Measurements from ENCODE around the gene CPNE4.

Gene CPNE4

DNA sequence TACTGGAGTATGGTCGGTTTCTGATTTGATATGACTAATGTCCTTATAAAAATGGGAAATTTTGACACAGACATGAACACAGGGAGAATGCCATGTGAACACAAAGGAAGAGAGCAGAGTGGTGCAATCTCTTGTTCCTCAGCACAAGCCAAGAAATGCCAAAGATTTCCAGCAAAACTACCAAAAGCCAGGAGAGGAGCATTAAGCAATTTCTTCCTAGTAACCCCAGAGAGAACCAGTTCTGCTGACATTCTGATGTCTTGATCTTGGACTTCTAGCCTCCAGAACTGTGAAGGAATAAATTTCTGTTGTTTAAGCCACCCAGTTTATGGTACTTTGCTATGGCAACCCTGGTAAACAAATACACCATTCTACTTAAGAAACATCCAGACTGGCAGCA lies 304.2 kb downstream of the CPNE4 start:
- DNase-seq = no peak

DNA sequence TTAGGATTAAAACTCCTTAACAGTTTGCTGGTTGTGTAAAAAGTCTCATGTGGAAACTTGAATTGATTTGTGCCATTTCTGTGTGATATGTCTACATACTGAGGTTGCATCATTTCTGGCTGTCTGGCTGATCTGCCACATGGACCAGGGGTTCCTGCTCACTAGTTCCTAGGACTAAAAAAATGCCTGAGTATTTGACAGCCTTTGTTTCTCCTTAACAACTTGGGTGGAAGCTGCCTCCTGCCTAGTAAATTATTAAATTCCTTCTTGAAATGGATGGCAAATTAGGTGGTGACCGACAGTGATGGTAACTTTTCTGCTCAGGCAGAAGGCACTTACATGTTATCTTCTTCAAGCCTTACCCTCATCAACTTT lies 305.2 kb downstream of the CPNE4 start:
- DNase-seq = no peak

DNA sequence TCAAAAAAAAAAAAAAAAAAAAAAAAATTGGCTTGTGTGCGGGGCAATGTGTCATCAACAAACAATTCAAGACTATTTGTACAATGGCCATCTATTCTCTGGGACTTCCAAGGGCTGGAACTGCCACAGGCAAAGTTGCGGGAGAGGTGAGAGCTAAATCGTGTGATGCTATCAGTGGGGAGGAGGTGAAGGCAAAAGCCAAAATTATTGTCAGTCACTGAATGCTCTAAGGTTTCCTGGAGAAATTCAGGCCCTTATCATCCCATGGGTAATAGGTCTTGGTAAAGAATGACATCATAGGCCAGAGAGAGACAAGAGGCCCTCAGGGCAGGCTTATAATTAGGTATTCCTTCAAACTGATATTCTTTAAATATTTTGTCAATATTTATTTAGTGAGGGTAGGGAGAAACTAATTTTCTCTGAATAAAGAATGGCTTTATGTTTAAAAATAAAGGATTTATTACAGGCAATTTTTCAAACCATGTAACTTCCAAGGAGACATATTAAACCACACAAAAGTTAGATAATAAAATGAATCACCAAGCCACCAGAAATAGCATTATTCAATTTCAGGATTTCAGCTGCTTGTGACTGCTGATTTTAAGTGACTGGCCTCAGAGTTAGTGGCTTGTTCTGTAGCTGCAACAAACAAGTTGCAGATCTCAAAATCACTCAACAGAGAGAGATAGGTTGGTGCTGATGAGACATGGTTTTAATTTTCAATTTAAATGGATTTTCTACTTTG lies 305.7 kb downstream of the CPNE4 start:
- no peak for DNase-seq

GRCh38 chr3:131725414-131725813 lies 309.4 kb downstream of the CPNE4 start:
- DNase-seq = no peak

GRCh38 chr3:131723343-131723742 lies 311.5 kb downstream of the CPNE4 start:
- DNase-seq = no peak

GRCh38 chr3:131717493-131717892 lies 317.3 kb downstream of the CPNE4 start:
- DNase-seq = no peak

DNA sequence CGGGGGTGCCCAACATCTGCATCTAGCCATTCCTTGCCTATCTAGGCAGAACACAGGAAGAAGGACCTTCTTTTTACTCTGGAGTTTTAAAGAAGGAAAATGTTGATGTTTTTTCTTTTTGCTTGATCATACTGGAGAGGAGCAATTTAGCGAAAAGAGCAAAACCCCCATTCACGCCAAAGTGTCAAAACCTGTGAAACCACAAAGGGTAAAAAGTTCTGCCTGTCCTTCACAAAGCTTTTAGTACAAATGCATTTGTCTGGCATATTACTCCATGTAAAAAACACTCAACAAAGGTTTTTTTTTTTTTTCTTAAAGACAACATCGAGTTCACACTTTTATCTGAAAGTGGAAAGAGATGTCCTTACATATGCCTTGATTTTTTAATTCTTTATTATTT lies 317.9 kb downstream of the CPNE4 start:
- no peak for DNase-seq

GRCh38 chr3:131716007-131716406 lies 318.8 kb downstream of the CPNE4 start:
- DNase-seq = no peak

- no peak for DNase-seq
Measured at GRCh38 chr3:131714585-131715220, 320.1 kb downstream of the CPNE4 start.

DNA sequence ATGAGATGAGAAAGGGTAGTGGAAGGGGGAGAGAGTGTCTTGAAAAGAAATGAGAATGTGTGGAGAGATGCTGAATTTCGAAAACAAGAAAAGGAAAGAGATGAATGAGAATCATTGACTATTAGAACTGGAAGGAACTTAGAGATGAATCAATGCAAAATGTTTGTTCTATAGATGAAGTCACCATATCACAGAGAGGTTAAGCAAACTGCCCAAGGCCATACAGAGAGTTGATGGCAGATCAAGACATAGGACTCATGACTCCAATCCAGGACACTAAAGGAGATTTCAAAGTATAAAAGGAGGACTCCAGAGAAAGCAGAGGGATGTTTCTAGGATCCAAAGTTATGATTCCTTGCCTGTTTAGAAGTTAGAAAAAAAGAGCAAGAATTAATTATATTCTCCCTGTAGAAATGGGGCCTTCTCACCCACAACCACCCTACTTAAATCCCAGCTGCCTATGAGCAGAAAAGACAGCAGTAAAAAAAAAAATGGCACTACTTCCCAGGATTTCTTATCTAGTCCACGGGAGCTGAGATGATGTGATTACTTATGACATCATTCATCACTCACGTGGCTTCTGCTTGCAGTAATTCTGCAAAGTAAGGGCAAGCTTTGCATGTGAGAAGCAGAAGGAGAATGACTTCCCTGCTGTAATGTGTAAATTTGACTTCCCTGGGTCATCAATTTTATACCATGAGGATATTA lies 321.2 kb downstream of the CPNE4 start:
- DNase-seq = no peak

DNA sequence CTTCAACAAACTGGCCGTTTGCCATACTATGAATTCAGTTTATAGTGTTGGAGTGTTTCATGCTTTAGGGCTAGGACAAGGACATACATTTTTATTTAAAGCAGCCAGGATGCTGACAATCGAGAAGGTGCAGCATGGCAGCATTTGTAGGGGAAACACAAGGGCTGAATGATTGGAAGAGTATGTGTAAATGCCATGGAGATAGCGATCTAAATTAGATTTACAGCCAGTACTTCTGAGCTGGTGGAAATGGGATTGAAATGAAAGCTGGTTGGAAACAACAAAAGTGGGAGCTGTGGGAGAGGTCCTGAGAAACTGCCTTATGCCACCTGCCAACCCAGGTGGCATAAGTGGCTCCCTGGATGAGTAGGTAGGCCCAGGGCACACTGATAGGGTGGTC lies 322.2 kb downstream of the CPNE4 start:
- no peak for DNase-seq

- DNase-seq = no peak
Measured at GRCh38 chr3:131711114-131711768, 323.6 kb downstream of the CPNE4 start.

DNA sequence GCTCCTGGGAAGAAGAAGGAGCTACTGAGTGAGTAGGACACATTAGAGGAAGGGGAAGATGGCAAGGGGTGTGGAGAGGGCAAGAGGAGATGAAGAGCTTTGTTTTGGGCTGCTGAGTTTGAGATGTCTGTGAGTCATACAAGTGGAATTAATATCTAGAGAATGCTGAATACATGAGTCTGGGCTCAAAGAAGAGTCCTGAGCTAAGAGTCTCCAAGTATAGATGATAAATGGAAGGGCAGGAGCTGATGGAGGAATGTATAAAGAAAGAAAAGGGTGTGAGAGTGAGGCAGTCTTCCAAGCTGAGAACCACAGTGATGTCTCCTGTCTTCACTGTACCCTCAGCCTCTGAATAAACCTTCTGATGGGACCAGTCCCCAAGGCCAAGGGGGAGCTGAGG lies 326.6 kb downstream of the CPNE4 start:
- DNase-seq = no peak

DNA sequence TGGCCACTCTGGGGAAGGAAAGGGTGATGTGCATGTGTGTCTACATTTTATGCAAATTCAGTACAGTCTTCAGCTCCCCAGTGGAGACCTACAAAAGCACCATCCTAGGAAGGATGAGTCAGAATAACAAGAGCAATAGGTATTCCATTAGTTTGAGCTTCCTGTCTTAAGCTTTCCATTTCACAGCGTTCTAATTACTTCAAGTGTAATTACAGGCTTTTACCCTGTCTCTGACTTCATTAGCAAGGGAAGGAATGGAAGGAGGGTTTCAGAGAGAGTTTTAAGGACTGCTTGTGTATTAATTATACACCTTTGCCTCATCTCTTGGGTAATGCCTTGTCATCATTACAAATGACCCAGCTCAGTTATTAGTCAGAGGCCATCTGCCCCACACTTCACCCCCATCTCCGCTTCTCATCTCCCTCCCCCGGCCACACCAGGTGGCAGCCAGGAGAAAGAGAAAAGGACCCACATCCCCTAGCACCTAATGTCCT lies 329.2 kb downstream of the CPNE4 start:
- DNase-seq = no peak

GRCh38 chr3:131705099-131705498 lies 329.7 kb downstream of the CPNE4 start:
- DNase-seq = no peak

- no peak for DNase-seq
Measured at GRCh38 chr3:131704098-131704497, 330.7 kb downstream of the CPNE4 start.

DNA sequence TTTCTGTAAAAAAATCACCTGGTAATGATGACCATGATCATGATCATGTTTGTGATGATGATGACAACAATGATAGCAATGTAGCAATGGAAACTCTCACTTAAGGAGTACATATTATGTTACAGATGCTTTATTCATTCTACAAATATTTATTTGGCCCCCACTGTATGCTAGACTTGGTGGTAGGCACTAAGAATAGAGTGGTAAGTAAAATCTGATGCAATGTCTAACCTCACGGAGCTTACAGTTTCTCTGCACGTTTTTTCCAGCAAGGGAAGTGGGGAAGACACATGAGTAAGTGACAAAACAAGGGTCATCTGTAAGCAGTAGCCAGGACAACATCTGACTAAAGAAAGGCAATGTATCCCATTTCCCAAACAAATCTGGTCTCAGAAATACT lies 332.7 kb downstream of the CPNE4 start:
- no peak for DNase-seq

- DNase-seq = no peak
Measured at GRCh38 chr3:131701153-131701770, 333.6 kb downstream of the CPNE4 start.

GRCh38 chr3:131699001-131699400 lies 335.8 kb downstream of the CPNE4 start:
- no peak for DNase-seq

DNA sequence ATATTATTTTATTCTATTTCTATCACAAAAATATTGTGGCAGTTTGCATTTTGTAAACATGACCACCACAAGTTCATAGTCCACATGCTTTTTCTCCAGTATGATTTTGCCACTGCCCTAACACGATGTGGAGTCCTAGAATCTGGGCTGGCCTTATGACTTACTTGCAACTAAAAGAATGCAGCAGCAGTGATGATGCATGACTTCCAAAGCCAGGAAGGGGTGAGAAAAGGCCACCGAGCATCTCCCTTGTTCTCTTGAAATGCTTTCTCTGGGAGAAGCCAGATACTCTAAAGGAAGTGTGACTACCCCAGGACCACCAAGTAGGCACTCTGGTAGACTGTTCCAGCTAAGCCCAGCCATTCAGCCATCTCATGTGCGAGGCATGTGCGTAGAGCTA lies 340.4 kb downstream of the CPNE4 start:
- no peak for DNase-seq

DNA sequence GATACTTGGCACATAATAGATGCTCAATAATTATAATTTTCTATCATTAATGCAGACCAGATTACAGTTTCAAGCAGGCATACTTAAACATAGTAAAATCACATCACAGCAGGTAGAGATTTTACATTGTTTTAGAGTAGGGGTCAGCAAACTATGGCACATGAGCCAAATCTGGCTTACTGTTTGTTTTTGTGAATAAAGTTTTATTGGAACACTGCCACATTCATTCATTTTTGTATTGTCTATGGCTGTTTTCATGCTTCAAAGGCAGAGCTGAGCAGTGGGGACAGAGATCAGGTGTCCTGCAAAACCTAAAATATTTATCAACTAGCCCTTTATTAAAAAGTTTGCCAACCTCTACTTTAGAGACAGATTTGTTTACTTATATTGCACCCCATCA lies 342.5 kb downstream of the CPNE4 start:
- no peak for DNase-seq

DNA sequence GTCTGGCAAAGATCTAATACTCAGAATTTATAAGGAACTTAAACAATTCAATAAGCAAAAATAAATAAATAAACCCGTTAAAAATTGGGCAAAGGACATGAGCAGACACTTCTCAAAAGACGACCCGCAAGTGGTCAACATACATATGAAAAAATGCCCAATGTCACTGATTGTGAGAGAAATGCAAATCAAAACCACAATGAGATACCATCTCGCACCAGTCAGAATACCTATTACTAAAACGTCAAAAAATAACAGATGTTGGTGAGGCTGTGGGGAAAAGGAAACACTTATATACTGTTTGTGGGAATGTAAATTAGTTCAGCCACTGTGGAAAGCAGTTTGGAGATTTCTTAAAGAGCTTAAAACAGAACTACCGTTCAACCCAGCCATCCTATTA lies 344.0 kb downstream of the CPNE4 start:
- no peak for DNase-seq

DNA sequence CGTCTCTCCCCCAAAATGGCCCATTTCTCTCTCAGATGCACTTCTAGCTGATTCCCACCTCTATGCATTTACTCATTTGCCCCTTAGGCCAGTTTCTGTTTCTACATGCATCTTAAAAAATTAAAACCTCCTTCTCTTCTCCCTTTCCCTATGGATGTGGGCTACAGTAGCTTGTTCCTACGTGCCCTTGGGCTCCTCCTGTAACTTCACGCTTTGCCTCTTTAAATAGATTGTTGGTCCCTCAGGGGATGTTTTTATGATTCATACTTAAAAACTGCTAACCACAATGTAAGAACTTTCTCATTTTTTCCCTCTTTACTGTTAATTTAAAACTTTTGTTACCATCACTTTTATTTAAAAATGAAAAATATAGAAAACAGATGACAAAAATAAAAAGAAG lies 346.4 kb downstream of the CPNE4 start:
- no peak for DNase-seq
